Measurements from ENCODE around the gene ATMIN. TPM values are rescaled to one million over a fixed set of nuclear protein-coding genes. Genes with fewer than 3 reads are reported as not detected.

ATMIN gene
- total and polyA plus RNA-seq, 2 of the 13 experiments (the other 11 are each of a cell fraction or from before 2014, with no cell fraction given) = 34.6 to 60.4 TPM

GRCh38 chr16:80994451-80994850 lies 41.2 kb upstream of the ATMIN start (continued):
- TF ChIP-seq UBTF (CRISPR knock-in tag; IDR thresholded peaks at IDR 0.05) (no peak), NFE2L2 (IDR thresholded peaks at IDR 0.05; ENCODE audit: low read length) (no peak), ZBTB40 (IDR thresholded peaks at IDR 0.05) (no peak), ZBTB40 (CRISPR knock-in tag; IDR thresholded peaks at IDR 0.05) (no peak), HIC2 (CRISPR knock-in tag; IDR thresholded peaks at IDR 0.05; ENCODE audit: low read depth) (no peak), LRRFIP1 (CRISPR knock-in tag; conservative IDR thresholded peaks at IDR 0.05) (no peak), FOXO1 (CRISPR knock-in tag; IDR thresholded peaks at IDR 0.05) (no peak), TCF7 (IDR thresholded peaks at IDR 0.05; ENCODE audit: low read depth) (no peak), WIZ (CRISPR knock-in tag; IDR thresholded peaks at IDR 0.05) (no peak), PLSCR1 (CRISPR knock-in tag; IDR thresholded peaks at IDR 0.05; ENCODE audit: borderline replicate concordance) (no peak), CERS6 (CRISPR knock-in tag; IDR thresholded peaks at IDR 0.05) (no peak)
